Fibroblast of villous mesenchyme (primary cell): ENCODE measurements around the gene UVRAG. TPM values are rescaled to one million over a fixed set of nuclear protein-coding genes. Genes with fewer than 3 reads are reported as not detected.

Experiments used
- DNase-seq: peaks from one replicate; pipeline ENCODE4 v3.0.0-alpha.2; 2010; ENCODE audit warnings: low read depth
- H3K4me3 ChIP-seq: 2 replicates; pipeline ENCODE4 v1.5.1; 2011; ENCODE audit warnings: low read depth, mild to moderate bottlenecking, low read length
- CTCF ChIP-seq: IDR thresholded peaks from 2 replicates; pipeline ENCODE4 v1.5.1; 2012; ENCODE audit warnings: low read depth, mild to moderate bottlenecking, low read length; ENCODE audit not compliant: insufficient read depth
- total RNA-seq: library from RNA; depleted of rRNA; stranded (reverse); fragments of >200 nt; gene quantifications from 2 replicates; pipeline ENCODE4 v1.2.3, GENCODE V29; 2012

UVRAG gene
- total RNA-seq, 1 donor: 37.1 TPM

DNA sequence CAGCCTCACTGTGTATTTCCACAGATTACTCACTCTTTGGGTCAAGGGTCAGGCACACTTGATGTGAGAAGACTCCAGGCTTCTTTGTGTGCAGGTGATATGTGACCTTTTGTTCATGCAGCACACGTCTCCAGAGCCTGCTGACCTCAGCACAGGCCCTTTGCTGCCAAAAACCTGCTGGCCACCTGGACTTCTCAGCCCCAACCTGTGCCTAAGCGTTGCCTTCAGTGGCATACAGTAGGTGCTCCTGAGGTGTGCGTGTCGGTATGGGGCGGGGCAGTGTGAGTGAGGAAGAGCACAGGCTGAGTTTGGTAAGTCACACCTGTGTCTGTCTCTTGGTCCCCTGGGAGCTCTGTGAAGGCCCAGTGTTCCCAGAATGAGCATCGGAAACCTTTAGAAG lies 333.2 kb downstream of the UVRAG start:
- no peak for TF ChIP-seq CTCF
- DNase-seq: no peak
- H3K4me3 ChIP-seq: no peak overlapping the region

DNA sequence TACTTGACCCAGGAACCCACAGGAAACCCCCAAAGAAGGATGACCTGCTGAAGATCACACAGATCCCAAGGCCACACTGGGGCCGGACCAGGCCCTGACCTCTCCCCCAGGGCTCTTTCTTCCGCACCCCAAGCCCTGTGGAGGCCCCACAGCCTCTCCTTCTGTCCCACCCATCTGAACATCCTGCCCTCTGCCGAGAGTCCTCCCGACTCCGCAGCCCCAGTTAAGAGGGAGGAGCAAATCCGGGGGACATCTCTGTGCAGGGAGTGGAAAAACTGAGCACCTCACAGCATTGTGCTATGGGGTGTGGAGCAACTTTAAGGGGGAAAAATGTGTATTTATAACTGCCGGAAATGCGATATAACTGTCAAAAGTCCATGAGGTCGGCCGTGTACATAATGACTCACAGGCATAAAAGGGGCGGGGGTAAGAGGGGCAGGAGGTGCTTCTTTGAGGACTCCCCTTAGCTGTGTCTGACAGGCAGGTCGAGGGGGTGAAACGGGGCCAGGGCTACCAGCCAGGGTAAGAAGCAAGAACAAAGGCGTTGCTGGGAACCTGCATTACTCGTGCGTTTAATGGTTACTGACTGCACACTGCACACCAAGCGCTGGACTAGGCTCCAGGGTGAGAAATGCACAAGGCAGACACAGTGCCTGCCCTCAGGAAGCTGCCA lies 334.1 kb downstream of the UVRAG start:
- H3K4me3 ChIP-seq: no peak overlapping the region
- DNase-seq: no peak
- TF ChIP-seq CTCF: no peak

DNA sequence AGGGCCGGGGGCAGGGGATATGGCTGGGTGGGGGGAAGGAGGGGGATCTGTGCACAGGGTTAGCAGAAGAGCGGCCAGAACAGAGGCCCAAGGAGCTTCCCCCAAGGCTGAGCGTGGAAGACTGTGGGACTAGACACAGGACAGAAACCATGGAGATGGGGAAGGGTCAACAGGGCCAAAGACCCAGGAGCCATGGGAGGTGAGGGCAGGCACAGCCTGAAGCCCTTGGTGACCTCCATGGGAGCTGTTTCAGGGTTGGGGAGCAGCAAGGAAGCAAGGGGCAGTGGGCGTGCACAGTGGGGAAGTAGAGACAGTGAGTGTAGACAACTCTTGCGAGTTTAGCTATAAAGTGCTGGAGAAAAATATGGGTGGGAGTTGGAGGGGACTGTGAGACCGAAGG lies 334.7 kb downstream of the UVRAG start:
- no peak overlapping the region for H3K4me3 ChIP-seq
- TF ChIP-seq CTCF: no peak
- DNase-seq: no peak

DNA sequence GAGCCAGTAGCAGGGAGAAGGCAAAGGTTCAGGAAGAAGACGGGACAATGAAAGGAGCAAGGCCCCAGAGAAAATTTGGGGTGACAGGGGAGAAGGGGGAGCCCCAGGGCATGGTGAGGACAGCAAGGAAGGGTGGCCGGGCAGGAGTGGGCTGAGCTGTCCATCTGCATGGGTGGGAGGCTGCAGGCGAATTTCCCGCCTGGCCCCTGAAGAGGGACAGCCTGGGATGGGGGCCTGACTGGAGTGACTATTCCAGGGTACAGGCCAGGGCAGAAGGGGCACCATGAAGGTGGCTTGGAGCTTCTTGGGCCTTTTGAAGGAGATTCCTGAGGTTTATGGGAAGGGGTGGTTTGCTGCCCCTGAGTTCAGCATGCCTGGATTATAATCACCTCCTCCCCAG lies 335.1 kb downstream of the UVRAG start:
- TF ChIP-seq CTCF: no peak
- H3K4me3 ChIP-seq: no peak overlapping the region
- no peak for DNase-seq

DNA sequence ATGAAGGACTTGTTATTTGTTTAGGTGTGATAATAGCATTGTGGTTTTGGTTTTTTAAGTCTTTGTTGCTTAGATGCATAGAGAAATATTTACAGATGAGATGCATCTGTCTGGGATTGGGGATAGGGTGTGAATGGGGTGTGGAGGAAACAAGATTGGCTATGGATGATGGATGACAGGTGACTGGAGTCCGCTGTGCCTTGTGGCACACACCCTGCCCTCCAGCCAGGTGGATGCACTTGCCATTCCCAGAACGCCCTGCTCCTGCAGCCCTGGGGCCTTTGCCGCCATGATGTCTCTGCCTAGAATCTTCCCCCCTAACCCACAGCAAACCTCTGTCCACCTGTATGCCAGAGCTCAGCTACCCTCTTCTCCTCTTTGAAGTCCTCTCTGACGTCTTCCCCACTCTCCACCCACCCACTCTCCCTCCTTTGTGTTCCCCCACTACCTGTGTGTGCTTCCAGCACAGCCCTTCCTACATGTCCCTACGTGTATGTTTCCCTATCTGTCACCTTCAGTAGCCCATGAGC lies 336.6 kb downstream of the UVRAG start:
- TF ChIP-seq CTCF: no peak
- no peak for DNase-seq

GRCh38 chr11:76152086-76152681 lies 337.2 kb downstream of the UVRAG start:
- DNase-seq: peak; percentile 74
- TF ChIP-seq CTCF: peak; percentile 80
- peak overlapping the region; percentile 47 for H3K4me3 ChIP-seq

More for the DNA sequence above, 336.6 kb downstream of the UVRAG start:
- H3K4me3 ChIP-seq: no peak overlapping the region
